Glomerular visceral epithelial cell (primary cell): Measurements from ENCODE around the gene TECPR2.
A peak's percentile ranks its signal among the peaks of the same experiment; 100 is the strongest.
"Not testable (repeated sequence)": the region's sequence is repeated elsewhere in the genome, so short reads cannot be mapped to it uniquely, and the experiment has no call there.

Experiments used
- DNase-seq: peaks from one replicate; pipeline ENCODE4 v3.0.0-alpha.2; 2016; ENCODE audit errors: extremely low spot score

Gene TECPR2, protein sequence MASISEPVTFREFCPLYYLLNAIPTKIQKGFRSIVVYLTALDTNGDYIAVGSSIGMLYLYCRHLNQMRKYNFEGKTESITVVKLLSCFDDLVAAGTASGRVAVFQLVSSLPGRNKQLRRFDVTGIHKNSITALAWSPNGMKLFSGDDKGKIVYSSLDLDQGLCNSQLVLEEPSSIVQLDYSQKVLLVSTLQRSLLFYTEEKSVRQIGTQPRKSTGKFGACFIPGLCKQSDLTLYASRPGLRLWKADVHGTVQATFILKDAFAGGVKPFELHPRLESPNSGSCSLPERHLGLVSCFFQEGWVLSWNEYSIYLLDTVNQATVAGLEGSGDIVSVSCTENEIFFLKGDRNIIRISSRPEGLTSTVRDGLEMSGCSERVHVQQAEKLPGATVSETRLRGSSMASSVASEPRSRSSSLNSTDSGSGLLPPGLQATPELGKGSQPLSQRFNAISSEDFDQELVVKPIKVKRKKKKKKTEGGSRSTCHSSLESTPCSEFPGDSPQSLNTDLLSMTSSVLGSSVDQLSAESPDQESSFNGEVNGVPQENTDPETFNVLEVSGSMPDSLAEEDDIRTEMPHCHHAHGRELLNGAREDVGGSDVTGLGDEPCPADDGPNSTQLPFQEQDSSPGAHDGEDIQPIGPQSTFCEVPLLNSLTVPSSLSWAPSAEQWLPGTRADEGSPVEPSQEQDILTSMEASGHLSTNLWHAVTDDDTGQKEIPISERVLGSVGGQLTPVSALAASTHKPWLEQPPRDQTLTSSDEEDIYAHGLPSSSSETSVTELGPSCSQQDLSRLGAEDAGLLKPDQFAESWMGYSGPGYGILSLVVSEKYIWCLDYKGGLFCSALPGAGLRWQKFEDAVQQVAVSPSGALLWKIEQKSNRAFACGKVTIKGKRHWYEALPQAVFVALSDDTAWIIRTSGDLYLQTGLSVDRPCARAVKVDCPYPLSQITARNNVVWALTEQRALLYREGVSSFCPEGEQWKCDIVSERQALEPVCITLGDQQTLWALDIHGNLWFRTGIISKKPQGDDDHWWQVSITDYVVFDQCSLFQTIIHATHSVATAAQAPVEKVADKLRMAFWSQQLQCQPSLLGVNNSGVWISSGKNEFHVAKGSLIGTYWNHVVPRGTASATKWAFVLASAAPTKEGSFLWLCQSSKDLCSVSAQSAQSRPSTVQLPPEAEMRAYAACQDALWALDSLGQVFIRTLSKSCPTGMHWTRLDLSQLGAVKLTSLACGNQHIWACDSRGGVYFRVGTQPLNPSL (N-terminal part only)

DNA sequence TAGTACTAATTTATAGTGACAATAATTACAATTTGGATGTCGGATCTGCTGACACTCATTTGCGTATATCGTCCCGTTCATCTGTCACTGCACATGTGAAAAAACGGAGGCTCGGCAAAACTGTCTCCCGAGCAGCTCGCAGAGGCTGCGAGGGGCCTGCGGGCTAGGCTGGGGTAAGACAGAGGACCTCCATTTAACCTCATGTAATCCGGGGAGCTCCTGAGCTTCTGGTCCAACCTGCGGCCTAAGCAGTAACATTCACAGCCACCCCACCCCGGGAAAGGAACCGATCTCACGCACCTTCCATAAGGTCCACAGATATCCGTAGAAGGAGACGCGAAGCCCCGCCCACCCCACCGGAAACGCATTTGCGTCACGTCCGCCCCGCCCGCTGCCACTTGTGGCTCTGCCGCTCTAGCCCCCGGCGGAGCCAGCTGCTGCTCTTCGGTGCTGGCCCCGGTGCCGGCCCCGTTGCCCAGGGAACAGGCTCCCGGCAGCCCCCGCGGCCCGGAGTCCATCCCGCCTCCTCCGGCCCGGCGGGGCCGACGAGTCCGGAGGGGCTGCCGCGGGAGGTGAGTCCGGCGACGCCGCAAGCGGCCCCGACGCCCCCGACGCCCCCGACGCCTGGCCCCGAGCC, at the start of gene TECPR2, which contains the start of gene CINP:
TSS of gene TECPR2 (plus strand) at position 397 of the 637 bp plus-strand sequence. CDS start 13,781 bp downstream, outside the sequence.
TSS of gene CINP (minus strand) at position 346 of the 637 bp plus-strand sequence. CDS start at position 307, 39 bp downstream.
- peak; percentile 95 for DNase-seq

DNA sequence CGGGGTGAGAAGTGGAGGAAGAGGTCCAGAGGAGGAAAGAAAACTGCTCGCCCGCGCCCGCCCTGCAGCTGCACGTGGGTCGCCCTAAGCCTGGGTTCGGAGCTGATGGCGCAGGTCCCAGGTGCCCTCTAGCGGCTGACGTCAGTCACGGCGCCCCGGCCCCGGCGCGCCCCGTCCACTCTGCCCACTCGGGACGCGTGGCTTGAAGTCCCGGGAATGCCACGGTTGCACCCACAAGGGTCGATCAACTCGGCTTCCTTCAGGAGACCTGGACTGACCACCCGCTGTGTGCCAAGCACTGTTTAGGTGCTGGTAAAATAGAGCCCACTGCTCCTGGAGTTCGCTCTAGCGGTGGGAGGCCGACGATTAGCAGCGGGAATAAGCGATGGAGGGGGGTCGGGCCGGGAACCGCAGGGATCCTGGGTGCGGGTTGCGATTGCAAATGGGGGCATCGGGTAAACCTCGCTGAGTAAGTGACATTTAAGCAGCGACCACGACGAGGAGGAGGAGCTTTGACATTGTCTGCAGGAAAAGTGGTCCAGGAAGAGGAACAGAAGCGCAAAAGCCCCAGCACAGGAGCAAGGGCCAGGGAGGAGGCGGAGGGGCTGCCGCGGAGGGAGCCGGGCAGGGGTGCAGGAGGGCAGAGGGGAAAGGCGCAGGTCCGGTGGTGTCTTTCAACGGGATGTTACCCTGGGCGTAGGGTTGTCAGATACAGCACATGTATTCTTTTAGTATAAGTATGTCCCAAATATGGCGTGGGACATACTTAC, 48.3 kb upstream of the TECPR2 start:
- DNase-seq, result peak; percentile 85

DNA sequence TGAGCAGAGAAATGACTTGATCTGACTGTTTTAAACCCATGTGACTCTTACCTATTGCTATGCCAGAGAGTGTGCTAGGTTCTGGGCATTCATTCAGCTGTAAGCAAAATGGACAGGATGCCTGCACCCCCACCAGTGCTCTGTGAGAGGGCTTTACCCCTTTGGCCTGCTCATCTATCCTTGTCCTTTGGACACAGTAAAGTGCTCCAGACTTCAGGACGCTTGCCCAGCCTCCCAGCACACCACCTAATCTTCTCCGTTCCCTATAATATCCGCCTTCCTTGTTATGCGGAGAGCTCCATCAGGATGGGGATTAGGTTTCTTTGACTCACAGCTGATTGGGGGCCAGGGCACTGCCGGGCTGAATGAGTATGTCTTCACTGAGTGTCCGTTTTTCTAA, 47.6 kb upstream of the TECPR2 start:
- no peak for DNase-seq

DNA sequence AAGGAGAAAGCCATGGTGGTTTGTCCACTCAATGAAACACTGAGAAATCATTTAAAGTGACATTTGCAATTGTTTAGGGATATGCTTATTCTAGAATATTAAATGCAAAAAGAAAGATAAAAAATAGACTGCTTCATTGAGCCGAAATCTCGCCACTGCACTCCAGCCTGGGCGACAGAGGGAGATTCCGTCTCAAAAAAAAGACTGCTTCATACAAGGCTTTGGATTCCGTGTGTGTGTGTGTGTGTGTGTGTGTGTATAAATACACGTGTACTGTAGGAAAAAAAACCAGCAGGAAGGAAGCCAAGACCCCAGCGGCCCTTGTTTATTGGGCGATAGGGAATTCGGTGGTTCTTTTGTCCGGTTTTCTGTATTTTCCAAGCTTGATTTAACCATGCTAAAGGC, 46.4 kb upstream of the TECPR2 start:
- DNase-seq, result no peak

DNA sequence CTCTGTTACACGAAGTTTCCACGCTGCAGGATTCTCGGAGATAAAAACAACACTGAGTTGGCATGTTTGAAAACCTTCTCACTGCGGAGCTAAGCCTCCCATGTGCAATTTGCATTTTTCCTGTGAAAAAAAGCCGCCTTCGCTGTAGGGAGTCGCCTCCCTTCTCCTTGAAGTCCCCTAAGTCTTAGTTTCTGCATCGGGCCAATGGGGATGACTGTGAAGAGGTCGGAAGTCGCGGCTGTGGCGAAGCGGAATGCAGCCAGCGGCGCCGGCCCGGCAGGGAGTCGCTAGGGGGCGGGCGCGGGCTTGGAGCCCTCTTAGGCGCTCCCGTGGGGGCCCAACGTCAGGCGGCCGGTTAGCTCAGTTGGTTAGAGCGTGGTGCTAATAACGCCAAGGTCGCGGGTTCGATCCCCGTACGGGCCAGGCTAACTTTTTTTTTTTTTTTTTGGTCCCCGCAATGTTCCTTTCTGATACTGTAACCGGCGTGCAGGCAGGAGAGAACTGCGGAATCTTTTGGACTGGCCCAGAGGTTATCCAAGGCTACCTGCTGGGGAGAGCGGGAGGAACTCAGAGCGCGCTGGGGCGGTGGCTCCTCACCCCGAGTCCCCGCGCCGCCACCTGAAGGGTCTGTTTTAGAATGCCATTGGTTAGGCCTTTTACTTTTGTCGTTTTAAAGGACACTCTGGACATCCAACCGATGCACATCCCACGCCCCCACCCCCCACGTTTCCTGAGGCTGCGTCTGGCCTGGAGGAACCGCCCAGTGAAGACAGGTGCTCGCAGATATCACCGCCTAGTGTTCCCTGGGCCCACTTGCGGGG, 45.8 kb upstream of the TECPR2 start:
- DNase-seq, result peak; percentile 94

DNA sequence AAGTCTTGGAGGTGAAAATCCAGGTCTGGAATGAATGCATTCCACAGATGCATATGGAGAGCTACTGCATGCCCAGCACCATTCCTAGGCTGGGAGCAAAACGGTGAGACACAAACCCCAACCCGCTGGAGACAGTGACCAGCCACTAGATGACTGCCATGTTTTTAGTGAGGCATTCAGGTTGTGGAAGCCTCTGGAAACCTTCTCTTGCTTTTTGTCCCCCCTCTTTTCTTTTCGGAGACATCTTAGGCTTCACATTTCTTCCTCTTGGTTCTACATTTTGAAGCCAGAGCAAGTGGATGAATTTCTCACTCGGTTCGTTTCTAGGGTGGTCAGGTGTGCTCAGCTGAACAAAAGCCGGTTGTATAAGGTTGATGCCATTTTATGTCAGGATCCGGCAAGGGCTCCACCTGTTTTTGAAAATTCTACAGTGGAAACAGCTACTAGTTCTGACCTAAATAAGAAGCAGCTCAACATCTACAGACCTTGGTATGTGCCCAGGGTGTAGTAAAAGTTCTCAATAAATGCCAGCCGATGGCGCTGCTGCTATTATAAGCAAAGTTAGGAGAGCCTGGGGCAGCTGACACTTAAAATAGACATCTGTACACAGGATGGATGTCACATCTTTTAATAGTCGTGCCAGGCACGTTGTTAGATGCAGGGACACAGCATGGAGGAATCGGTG, 45.0 kb upstream of the TECPR2 start:
- DNase-seq, result no peak

DNA sequence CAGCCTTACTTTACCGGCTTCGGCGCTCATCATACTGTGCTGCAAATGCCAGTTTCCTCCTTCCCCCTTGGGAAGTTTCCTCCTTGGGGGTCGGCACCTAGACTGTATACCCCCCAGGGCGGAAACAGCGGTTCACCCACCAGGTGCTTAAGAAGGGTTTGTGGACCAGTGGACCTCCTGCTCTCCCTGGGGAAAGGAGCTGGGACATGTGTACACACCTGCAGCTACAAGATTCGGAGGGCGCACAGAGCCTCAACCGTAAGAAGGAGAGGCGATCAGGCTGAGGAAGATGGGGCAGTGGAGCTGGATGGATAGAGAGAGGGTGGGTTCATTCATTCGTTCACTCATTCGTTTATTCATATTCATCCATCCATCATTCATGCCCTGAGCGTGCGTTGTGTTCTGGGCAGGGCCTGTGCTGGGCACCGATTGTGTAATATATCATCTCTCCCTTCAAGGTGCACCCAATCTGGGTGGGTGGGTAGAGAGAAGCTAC, 43.9 kb upstream of the TECPR2 start:
- DNase-seq, result no peak

DNA sequence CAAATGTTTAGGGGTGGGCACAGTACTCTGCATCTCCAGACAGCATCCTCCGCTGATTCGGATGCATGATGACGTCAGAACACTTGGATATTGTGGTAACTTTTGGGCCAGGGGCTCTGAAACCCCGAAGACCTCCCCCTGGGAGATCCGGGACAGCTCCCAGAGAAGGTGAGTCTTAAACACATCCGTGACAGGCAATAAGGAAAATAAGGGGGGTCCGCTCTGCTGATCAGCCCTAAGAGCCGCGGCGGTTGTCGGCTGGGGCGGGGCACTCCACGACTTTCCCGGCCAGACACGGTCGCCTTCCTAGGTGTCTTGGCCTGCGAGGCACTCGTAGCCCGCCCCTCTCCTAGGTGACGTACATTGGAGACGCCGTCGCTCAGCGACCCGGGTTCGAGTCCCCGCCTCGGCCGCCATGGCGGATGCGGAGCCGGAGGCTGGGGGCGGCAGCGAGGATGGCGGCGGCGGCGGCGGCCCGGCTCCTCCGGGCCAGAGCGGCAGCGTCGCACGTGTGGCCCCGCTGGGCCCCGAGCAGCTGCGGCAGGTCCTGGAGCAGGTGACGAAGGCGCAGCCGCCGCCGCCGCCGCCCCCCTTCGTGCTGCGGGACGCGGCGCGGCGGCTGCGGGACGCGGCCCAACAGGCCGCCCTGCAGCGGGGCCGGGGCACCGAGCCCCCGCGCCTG, 43.2 kb upstream of the TECPR2 start, which contains the start of gene ZNF839:
TSS of gene ZNF839 (plus strand) at position 396 of the 682 bp plus-strand sequence. CDS start at position 416, 20 bp downstream.
- peak; percentile 90 for DNase-seq

DNA sequence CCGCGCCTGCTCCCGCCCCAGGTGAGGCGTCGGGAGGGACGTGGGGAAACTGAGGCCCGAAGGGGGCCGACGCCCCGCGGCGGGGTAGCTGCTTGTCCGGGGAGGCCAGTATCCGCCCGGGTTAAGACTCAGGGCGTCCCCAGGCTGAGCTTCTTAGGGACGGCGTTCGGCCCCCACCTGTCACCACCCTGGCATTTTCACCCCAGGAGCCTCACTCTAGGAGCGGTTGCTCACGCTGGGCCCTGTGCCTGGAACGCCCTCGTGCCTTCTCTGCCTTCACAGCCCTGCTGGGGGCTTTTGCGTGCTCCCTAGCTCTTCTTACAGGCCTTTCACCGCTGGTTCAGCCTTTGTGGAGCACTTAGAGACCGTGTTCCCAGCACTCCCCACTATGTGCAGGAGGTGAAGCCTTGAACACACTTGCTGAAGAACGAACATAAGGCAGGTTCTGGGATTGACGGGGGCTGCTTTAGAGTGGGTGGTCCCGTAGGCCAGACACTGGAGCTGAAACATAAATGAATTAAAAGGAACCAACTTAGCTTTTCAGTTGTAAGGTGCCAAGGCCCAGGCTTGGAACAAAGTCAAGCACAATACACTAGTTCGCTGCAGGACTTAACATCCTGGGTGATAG, 42.6 kb upstream of the TECPR2 start:
- DNase-seq, result peak; percentile 44

DNA sequence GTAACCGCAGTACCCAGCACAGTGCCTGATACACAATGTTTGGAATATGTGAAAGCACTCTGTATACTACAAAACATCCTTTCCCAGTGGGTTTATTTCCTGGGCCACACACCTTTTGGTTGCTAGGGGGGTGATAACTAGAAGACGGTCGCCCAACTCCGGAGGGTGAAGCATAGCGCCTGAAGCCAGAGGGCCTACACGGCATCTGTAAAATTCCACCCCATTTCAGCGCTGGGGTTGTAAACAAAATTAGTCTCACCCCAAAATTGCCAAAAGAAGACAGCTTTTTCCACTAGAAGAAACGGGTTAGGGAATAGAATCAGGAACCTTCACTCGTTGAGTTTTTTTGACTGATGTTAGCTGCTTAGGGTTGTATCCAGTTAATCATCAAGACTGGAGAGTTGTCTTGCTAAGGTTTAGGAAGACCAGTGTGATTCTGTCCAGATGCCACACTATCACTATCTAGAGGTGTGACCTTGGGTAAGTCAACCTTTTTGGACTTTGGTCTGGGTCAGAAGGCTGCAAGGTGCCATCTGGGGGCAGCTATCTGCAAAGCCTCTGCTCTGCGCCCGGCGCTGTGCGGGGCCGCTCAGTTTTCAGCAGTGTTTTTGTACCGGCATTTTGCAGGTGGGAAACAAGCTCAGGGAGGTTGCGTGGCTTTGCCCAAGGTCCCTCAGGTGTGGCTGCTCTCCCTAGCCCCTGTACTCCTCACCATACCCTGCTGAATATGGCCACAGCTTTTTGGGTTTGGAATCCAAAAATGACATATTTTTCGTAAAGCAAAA, 41.9 kb upstream of the TECPR2 start:
- no peak for DNase-seq

DNA sequence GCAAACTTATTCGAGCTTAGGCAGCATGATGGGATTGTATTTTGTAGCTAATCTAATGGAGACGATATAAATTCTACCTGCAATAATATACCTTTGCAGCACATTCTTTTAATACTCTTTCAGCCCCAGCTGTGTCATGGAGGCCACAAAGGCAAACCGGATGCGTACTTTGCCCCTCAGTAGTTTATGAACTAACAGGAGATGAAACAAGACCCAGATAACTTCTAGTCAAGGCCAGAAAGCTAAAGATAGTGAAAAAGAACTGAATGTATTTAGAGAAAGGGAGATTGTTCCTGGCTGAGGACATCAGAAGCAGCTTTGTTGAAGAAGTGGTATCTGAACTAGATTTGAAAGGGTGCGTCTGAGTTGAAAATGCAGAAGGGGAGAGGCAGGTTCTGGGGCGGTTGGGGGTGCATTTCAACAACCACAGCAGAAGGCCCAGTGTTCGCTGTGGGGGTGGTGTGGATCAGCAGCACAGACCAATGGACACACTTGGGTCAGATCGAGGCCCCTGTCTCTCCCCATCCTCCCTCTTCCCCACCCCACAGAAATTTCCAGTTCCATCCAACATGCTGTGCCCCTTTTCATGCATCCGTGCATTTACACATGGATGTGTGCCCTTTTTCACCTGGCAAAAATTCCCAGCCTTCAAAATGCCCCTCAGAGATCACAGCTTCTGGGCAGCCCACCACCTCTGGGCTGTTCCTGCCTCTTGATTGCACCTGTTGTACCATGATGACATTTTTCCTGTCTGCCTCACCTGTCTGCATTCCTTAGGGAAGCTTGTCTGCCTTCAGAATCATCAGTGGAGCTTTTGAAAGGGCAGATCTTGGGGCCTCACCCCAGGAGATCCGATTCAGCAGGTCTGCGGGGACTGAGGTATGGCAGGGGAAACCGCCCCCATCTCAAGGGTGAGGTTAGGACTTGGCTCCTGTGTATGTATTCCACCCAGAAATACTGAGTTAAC, 41.0 kb upstream of the TECPR2 start:
- no peak for DNase-seq

DNA sequence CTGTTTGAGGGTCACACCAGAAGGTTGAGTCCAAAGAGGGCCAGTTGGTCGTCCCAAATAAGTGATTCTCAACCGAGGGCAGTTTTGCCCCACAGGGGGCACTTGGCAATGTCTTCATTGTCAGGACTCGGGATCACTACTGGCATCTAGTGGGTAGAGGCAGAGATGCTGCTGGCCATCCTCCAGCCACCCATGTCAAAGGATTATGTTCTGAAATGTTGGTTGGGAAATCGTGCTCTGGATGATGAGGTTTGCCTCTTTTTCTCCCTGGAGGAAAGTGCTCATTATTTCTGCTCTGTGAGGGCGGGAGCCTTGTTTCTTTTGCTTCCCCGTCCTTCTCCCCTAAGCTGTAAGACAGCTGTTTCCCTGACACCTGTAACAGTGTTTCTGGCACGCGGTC, 39.6 kb upstream of the TECPR2 start:
- DNase-seq, result peak; percentile 77

DNA sequence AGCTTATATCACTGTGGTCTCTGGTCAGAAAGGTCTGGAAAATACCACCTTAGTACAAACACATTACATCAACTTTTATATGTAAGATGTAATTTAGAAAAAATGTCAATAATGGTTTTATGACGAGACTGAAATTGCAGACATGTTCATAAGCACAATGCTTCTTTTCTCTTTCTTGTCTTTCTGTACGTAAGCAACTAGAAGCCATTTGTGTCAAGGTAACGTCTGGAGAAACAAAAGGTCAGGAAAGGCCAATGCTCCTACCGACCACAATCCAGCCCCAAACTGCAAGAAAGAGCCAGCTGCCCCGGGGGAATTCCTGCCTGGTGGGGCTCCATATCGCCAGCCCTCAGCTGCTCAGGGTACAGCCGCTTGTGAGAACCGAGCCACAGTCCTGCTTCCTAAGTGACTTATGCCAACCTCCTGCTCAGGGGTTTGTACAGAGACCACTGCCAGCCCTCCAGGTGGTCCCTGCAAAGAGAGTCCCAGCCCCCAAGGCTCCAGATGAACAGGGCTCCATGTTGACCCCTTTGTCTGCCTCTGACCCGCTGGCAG, 36.9 kb upstream of the TECPR2 start:
- DNase-seq, result no peak

DNA sequence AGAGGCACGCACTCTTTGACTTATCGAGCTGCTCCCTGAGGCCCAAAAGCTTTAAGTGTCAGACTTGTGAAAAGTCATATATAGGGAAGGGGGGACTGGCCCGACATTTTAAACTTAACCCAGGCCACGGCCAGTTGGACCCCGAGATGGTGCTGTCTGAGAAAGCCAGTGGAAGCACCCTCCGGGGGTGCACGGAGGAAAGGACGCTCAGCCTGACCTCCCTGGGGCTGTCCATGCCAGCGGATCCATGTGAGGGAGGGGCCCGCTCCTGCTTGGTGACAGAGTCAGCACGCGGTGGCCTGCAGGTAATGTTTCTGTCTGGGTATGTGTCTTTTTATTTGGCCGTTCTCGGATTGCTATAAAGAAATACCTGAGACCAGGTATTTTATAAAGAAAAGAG, 36.2 kb upstream of the TECPR2 start:
- no peak for DNase-seq

DNA sequence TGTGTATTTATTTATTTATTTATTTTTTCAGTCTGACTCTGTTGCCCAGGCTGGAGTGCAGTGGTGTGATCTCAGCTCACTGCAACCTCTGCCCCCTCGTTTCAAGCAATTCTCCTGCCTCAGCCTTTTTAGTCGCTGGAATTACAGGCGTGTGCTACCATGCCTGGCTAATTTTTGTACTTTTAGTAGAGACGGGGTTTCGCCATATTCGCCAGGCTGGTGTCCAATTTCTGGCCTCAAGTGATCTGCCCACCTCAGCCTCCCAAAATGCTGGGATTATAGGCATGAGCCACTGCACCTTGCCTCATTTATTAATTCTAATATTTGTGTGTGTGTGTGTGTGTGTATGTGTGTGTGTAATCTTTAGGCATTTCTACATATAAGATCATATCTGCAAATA, 33.4 kb upstream of the TECPR2 start:
- DNase-seq, result not testable (repeated sequence)
